Activated naive CD4-positive, alpha-beta T cell treated with anti-CD3 and anti-CD28 coated beads, Interleukin-2, amount 50 U/mL, for 72 hours (primary cell): ENCODE data around the gene ARHGAP10. TPM values are rescaled to one million over a fixed set of nuclear protein-coding genes. Genes with fewer than 3 reads are reported as not detected.
A peak's percentile ranks its signal among the peaks of the same experiment; 100 is the strongest.

Experiments used
- ATAC-seq, 2 donors: fragments of 150-1000 bp; cut with Tn5 transposase; 2 replicates each; pipeline ENCODE4 v1.10.0; 2021; ENCODE audit warnings: mild to moderate bottlenecking in 2 of 2, moderate library complexity in 2 of 2
- DNase-seq, 2 donors: peaks; one replicate each; pipeline ENCODE4 v3.0.0; 2021 to 2022; ENCODE audit warnings: low spot score in 2 of 2
- H3K27ac Mint-ChIP-seq, 2 donors: one replicate each; pipeline ENCODE4 v1.8.0; 2022; ENCODE audit warnings: mild to moderate bottlenecking in 2 of 2, mixed read lengths in 2 of 2
- H3K36me3 Mint-ChIP-seq, 2 donors: one replicate each; pipeline ENCODE4 v1.8.0; 2022; ENCODE audit warnings: mixed read lengths in 2 of 2
- H3K9me3 Mint-ChIP-seq, 2 donors: one replicate each; pipeline ENCODE4 v1.8.0; 2022; ENCODE audit warnings: mixed read lengths in 2 of 2
- total RNA-seq, 2 donors: library from RNA; stranded (reverse); gene quantifications; one replicate each; pipeline ENCODE4 v1.2.3, GENCODE V29; 2022

ARHGAP10 gene
- total RNA-seq, 2 donors from 2014 or later = 2.9 to 6.4 TPM

- no peak overlapping the region for H3K27ac Mint-ChIP-seq
- peaks cover 12 to 21% of the 10 kb centered on the region in 2 donors for H3K36me3 Mint-ChIP-seq
- DNase-seq = no peak
- H3K9me3 Mint-ChIP-seq = peaks cover 8 to 18% of the 10 kb centered on the region in 2 donors
- ATAC-seq = no peak
Measured at GRCh38 chr4:148089624-148090023, 357.7 kb downstream of the ARHGAP10 start.

GRCh38 chr4:148090029-148090428 is 358.1 kb downstream of the ARHGAP10 start:
- no peak for DNase-seq
- no peak overlapping the region for H3K27ac Mint-ChIP-seq
- peaks cover 4 to 14% of the 10 kb centered on the region in 2 donors for H3K9me3 Mint-ChIP-seq
- no peak for ATAC-seq
- peaks cover 10 to 17% of the 10 kb centered on the region in 2 donors for H3K36me3 Mint-ChIP-seq

GRCh38 chr4:148090503-148091476 is 358.9 kb downstream of the ARHGAP10 start:
- peaks cover 0 to 7% of the 10 kb centered on the region in 2 donors for H3K9me3 Mint-ChIP-seq
- H3K36me3 Mint-ChIP-seq = peaks cover 2 to 10% of the 10 kb centered on the region in 2 donors
- ATAC-seq (no peak), DNase-seq (no peak)
- no peak overlapping the region for H3K27ac Mint-ChIP-seq

- peaks cover 0 to 3% of the 10 kb centered on the region in 2 donors for H3K9me3 Mint-ChIP-seq
- H3K36me3 Mint-ChIP-seq = peaks cover 0 to 7% of the 10 kb centered on the region in 2 donors
- H3K27ac Mint-ChIP-seq = no peak overlapping the region
- no peak for DNase-seq
- ATAC-seq = no peak
Measured at GRCh38 chr4:148091896-148092295, 360.0 kb downstream of the ARHGAP10 start.

- no peaks in the 10 kb centered on the region for H3K9me3 Mint-ChIP-seq
- no peak overlapping the region for H3K27ac Mint-ChIP-seq
- ATAC-seq (no peak), DNase-seq (no peak)
- H3K36me3 Mint-ChIP-seq = peaks cover 0 to 7% of the 10 kb centered on the region in 2 donors
Measured at GRCh38 chr4:148092316-148093014, 360.6 kb downstream of the ARHGAP10 start.

- ATAC-seq = no peak
- H3K27ac Mint-ChIP-seq = no peak overlapping the region
- DNase-seq = no peak
- H3K9me3 Mint-ChIP-seq = no peaks in the 10 kb centered on the region
- H3K36me3 Mint-ChIP-seq = peaks cover 0 to 11% of the 10 kb centered on the region in 2 donors
Measured at GRCh38 chr4:148093065-148093464, 361.2 kb downstream of the ARHGAP10 start.

GRCh38 chr4:148094149-148094548 is 362.3 kb downstream of the ARHGAP10 start:
- H3K36me3 Mint-ChIP-seq = peaks cover 0 to 13% of the 10 kb centered on the region in 2 donors
- no peaks in the 10 kb centered on the region for H3K9me3 Mint-ChIP-seq
- ATAC-seq (no peak), DNase-seq (no peak)
- H3K27ac Mint-ChIP-seq = no peak overlapping the region

- DNase-seq = no peak
- Mint-ChIP-seq H3K36me3 (peaks cover 0 to 12% of the 10 kb centered on the region in 2 donors), H3K27ac (no peak overlapping the region), H3K9me3 (no peaks in the 10 kb centered on the region)
- ATAC-seq = no peak
Measured at GRCh38 chr4:148095346-148095923, 363.5 kb downstream of the ARHGAP10 start.

- H3K36me3 Mint-ChIP-seq = peaks cover 5 to 17% of the 10 kb centered on the region in 2 donors
- H3K27ac Mint-ChIP-seq = no peak overlapping the region
- ATAC-seq = no peak
- DNase-seq = no peak
- H3K9me3 Mint-ChIP-seq = no peaks in the 10 kb centered on the region
Measured at GRCh38 chr4:148097801-148098200, 365.9 kb downstream of the ARHGAP10 start.

GRCh38 chr4:148101235-148101634 is 369.3 kb downstream of the ARHGAP10 start:
- Mint-ChIP-seq H3K36me3 (peaks cover 22 to 23% of the 10 kb centered on the region in 2 donors), H3K27ac (no peak overlapping the region)
- ATAC-seq = peak in 1 of 2 donors; percentile 65

GRCh38 chr4:148101790-148102189 is 369.9 kb downstream of the ARHGAP10 start:
- ATAC-seq (no peak), DNase-seq (no peak)
- Mint-ChIP-seq H3K9me3 (no peaks in the 10 kb centered on the region), H3K36me3 (peaks cover 22 to 23% of the 10 kb centered on the region in 2 donors), H3K27ac (no peak overlapping the region)

More at GRCh38 chr4:148101235-148101634, 369.3 kb downstream of the ARHGAP10 start:
- DNase-seq = no peak
- H3K9me3 Mint-ChIP-seq = no peaks in the 10 kb centered on the region

- no peak overlapping the region for H3K27ac Mint-ChIP-seq
Measured at GRCh38 chr4:148103597-148104355, 371.9 kb downstream of the ARHGAP10 start.

GRCh38 chr4:148108766-148109165 is 376.9 kb downstream of the ARHGAP10 start:
- DNase-seq (no peak), ATAC-seq (no peak)
- Mint-ChIP-seq H3K36me3 (peaks cover 13 to 24% of the 10 kb centered on the region in 2 donors), H3K9me3 (no peaks in the 10 kb centered on the region), H3K27ac (no peak overlapping the region)

More at GRCh38 chr4:148103597-148104355, 371.9 kb downstream of the ARHGAP10 start:
- peaks cover 23 to 28% of the 10 kb centered on the region in 2 donors for H3K36me3 Mint-ChIP-seq
- no peak for ATAC-seq
- DNase-seq = no peak
- H3K9me3 Mint-ChIP-seq = no peaks in the 10 kb centered on the region

GRCh38 chr4:148109216-148109615 is 377.3 kb downstream of the ARHGAP10 start:
- H3K9me3 Mint-ChIP-seq = no peaks in the 10 kb centered on the region
- no peak overlapping the region for H3K27ac Mint-ChIP-seq
- no peak for ATAC-seq
- peaks cover 13 to 24% of the 10 kb centered on the region in 2 donors for H3K36me3 Mint-ChIP-seq
- DNase-seq = no peak

GRCh38 chr4:148110169-148110568 is 378.3 kb downstream of the ARHGAP10 start:
- DNase-seq (no peak), ATAC-seq (no peak)
- Mint-ChIP-seq H3K9me3 (no peaks in the 10 kb centered on the region), H3K36me3 (peaks cover 10 to 24% of the 10 kb centered on the region in 2 donors), H3K27ac (no peak overlapping the region)
